Keratinocyte (primary cell): ENCODE results near the gene CARS1. TPM values are rescaled to one million over a fixed set of nuclear protein-coding genes. Genes with fewer than 3 reads are reported as not detected.

Source experiments
- DNase-seq: peaks from one replicate; pipeline ENCODE4 v3.0.0-alpha.2; 2011; ENCODE audit warnings: low read depth, missing footprints, low spot score
- FAIRE-seq: peaks from 2 replicates; lab custom pipeline; 2011; peaks lifted over from hg19 to GRCh38; lab: Jason Lieb, UNC
- H2AFZ ChIP-seq: 2 replicates; pipeline ENCODE4 v1.6.0; 2012; ENCODE audit warnings: low read length, control low read depth, inconsistent platforms; ENCODE audit not compliant: control insufficient read depth
- H3K27ac ChIP-seq: 2 replicates; pipeline ENCODE4 v1.5.1; 2011; ENCODE audit warnings: low read length; ENCODE audit not compliant: control insufficient read depth, insufficient read depth
- H3K27me3 ChIP-seq: 3 replicates; pipeline ENCODE4 v1.6.0; 2011; ENCODE audit warnings: low read length; ENCODE audit not compliant: control insufficient read depth, insufficient read depth; ENCODE audit errors: extremely low read depth
- H3K36me3 ChIP-seq, 2 experiments: 2 replicates in 1 of 2; 3 replicates in 1 of 2; pipeline ENCODE4 v1.5.1; 2011; ENCODE audit warnings: low read length in 2 of 2, mild to moderate bottlenecking in 1 of 2; ENCODE audit not compliant: control insufficient read depth in 2 of 2, insufficient read depth in 2 of 2; ENCODE audit errors: extremely low read depth in 1 of 2
- H3K4me1 ChIP-seq: 3 replicates; pipeline ENCODE4 v1.5.1; 2011; ENCODE audit warnings: low read length; ENCODE audit not compliant: control insufficient read depth, insufficient read depth; ENCODE audit errors: extremely low read depth
- H3K4me2 ChIP-seq: 3 replicates; pipeline ENCODE4 v1.6.0; 2011; ENCODE audit warnings: low read depth, low read length; ENCODE audit not compliant: control insufficient read depth, insufficient read depth; ENCODE audit errors: extremely low read depth
- H3K4me3 ChIP-seq, 3 experiments: fragments of 200-600 bp in 1 of 3; sonication (generic) in 1 of 3; 2 replicates in 2 of 3; 3 replicates in 1 of 3; pipeline ENCODE4 v1.5.1; 2011 to 2016; ENCODE audit warnings: low read length in 3 of 3, mild to moderate bottlenecking in 3 of 3, control low read depth in 2 of 3, inconsistent platforms in 1 of 3, low read depth in 1 of 3, mixed read lengths in 1 of 3, mixed run types in 1 of 3, moderate library complexity in 1 of 3; ENCODE audit not compliant: control insufficient read depth in 2 of 3, insufficient read depth in 2 of 3; ENCODE audit errors: extremely low read depth in 1 of 3
- H3K79me2 ChIP-seq: 2 replicates; pipeline ENCODE4 v1.6.0; 2012; ENCODE audit warnings: low read length; ENCODE audit not compliant: control insufficient read depth, insufficient read depth
- H3K9ac ChIP-seq: 3 replicates; pipeline ENCODE4 v1.6.0; 2011; ENCODE audit warnings: low read length; ENCODE audit not compliant: control insufficient read depth, insufficient read depth; ENCODE audit errors: extremely low read depth
- H3K9me1 ChIP-seq: 3 replicates; pipeline ENCODE4 v1.6.0; 2011; ENCODE audit warnings: low read length; ENCODE audit not compliant: control insufficient read depth, insufficient read depth; ENCODE audit errors: extremely low read depth
- H3K9me3 ChIP-seq: 2 replicates; pipeline ENCODE4 v1.5.1; 2012; ENCODE audit warnings: low read depth, low read length; ENCODE audit not compliant: control insufficient read depth
- H4K20me1 ChIP-seq: 3 replicates; pipeline ENCODE4 v1.6.0; 2011; ENCODE audit warnings: low read length; ENCODE audit not compliant: control insufficient read depth, insufficient read depth; ENCODE audit errors: extremely low read depth
- CTCF ChIP-seq, 3 experiments: IDR thresholded peaks in 1 of 3; conservative IDR thresholded peaks in 1 of 3; optimal IDR thresholded peaks in 1 of 3; 2 replicates in 2 of 3; 3 replicates in 1 of 3; pipeline versions ENCODE3 to v1.5.1; 2011; ENCODE audit warnings: low read length in 3 of 3, mild to moderate bottlenecking in 3 of 3, moderate library complexity in 2 of 3, control low read depth in 1 of 3, inconsistent platforms in 1 of 3; ENCODE audit not compliant: insufficient read depth in 2 of 3; ENCODE audit errors: extremely low read depth in 1 of 3
- EZH2 ChIP-seq: IDR thresholded peaks from one replicate; pipeline ENCODE4 v1.6.1; 2012; ENCODE audit warnings: inconsistent platforms, mild to moderate bottlenecking, low read length, moderate library complexity
- dilution Hi-C: fragments of 300-500 bp; cut with MboI; formaldehyde crosslinking; loops from one replicate; pipeline ENCODE4 v1.7.0; 2020; ENCODE audit warnings: low sequenced_read_pairs; ENCODE audit not compliant: extremely low pct_ligation_motif_present
- polyA plus RNA-seq, 5 experiments: library from polyadenylated mRNA; depleted of rRNA in 3 of 5; stranded (reverse) in 3 of 5; stranded (forward) in 1 of 5; unstranded in 1 of 5; fragments of >200 nt; gene quantifications; 1 replicate in 1 of 5; 2 replicates in 3 of 5; 3 replicates in 1 of 5; pipeline versions ENCODE4 v1.2.1 to v1.2.3, GENCODE V29; 2011 to 2012; ENCODE audit warnings: missing spikeins in 2 of 5, low read depth in 1 of 5, low replicate concordance in 1 of 5

The CARS1 gene
- polyA plus RNA-seq, 1 donor (not counting 4 experiments of a cell fraction or from before 2014, with no cell fraction given), result 60.7 TPM

- no peak for FAIRE-seq
- H3K4me3 ChIP-seq, result no peak overlapping the region
- dilution Hi-C loops, result no loop called here
- no peak overlapping the region for H3K27ac ChIP-seq
- H2AFZ ChIP-seq, result no peak overlapping the region
- H4K20me1 ChIP-seq, result peaks cover 4% of the 10 kb centered on the region
- H3K27me3 ChIP-seq, result no peaks in the 10 kb centered on the region
- H3K36me3 ChIP-seq, result peaks cover 9 to 30% of the 10 kb centered on the region in 2 experiments
- H3K4me1 ChIP-seq, result peaks cover 46% of the 10 kb centered on the region
- H3K79me2 ChIP-seq, result no peaks in the 10 kb centered on the region
- H3K9me1 ChIP-seq, result no peaks in the 10 kb centered on the region
- DNase-seq, result no peak
- H3K4me2 ChIP-seq, result no peak overlapping the region
- no peaks in the 10 kb centered on the region for H3K9me3 ChIP-seq
- no peak overlapping the region for H3K9ac ChIP-seq
- no peak for TF ChIP-seq CTCF (optimal IDR thresholded peaks at IDR 0.05 in 1 of 3, IDR thresholded peaks at IDR 0.05 in 1 of 3, conservative IDR thresholded peaks at IDR 0.05 in 1 of 3; ENCODE audit: extremely low read depth in 1 of 3, insufficient read depth in 2 of 3, low read length in 3 of 3)
- no peak for TF ChIP-seq EZH2
These were observed 57.7 kb downstream of the CARS1 start for GRCh38 chr11:2999464-2999998.

GRCh38 chr11:2998073-2998850 is 59.0 kb downstream of the CARS1 start:
- Histone ChIP-seq H3K79me2 (no peaks in the 10 kb centered on the region), H4K20me1 (peaks cover 4% of the 10 kb centered on the region), H3K9me3 (no peaks in the 10 kb centered on the region), H3K27me3 (no peaks in the 10 kb centered on the region), H3K4me1 (peaks cover 33% of the 10 kb centered on the region), H2AFZ (no peak overlapping the region), H3K36me3 (peaks cover 9 to 29% of the 10 kb centered on the region in 2 experiments), H3K4me2 (no peak overlapping the region), H3K27ac (no peak overlapping the region), H3K9ac (no peak overlapping the region), H3K4me3 (no peak overlapping the region), H3K9me1 (no peaks in the 10 kb centered on the region)
- no peak for DNase-seq
- TF ChIP-seq CTCF (optimal IDR thresholded peaks at IDR 0.05 in 1 of 3, IDR thresholded peaks at IDR 0.05 in 1 of 3, conservative IDR thresholded peaks at IDR 0.05 in 1 of 3; ENCODE audit: extremely low read depth in 1 of 3, insufficient read depth in 2 of 3, low read length in 3 of 3), result no peak
- TF ChIP-seq EZH2, result no peak
- FAIRE-seq, result no peak
- dilution Hi-C loops, result no loop called here
